GM08714 (cell line): ENCODE measurements around the gene STARD13.

Experiments used
- H3K4me3 ChIP-seq: fragments of 200-500 bp; sonication (Bioruptor generic); 2 replicates; pipeline ENCODE4 v1.5.1; 2014; ENCODE audit warnings: mild to moderate bottlenecking, low read length, inconsistent platforms
- ZNF274 ChIP-seq: IDR thresholded peaks from 2 replicates; pipeline ENCODE4 v1.6.1; 2012; ENCODE audit warnings: mild to moderate bottlenecking, low read depth, low read length

STARD13 gene

GRCh38 chr13:33083054-33083453 lies 202.5 kb downstream of the STARD13 start:
- H3K4me3 ChIP-seq: no peak overlapping the region
- TF ChIP-seq ZNF274: no peak

- H3K4me3 ChIP-seq: no peak overlapping the region
- TF ChIP-seq ZNF274: no peak
Observed at GRCh38 chr13:33081666-33082065, 203.9 kb downstream of the STARD13 start.

- no peak overlapping the region for H3K4me3 ChIP-seq
- no peak for TF ChIP-seq ZNF274
Observed at GRCh38 chr13:33080972-33081590, 204.5 kb downstream of the STARD13 start.

GRCh38 chr13:33079960-33080359 lies 205.6 kb downstream of the STARD13 start:
- H3K4me3 ChIP-seq: no peak overlapping the region
- TF ChIP-seq ZNF274: no peak

- no peak for TF ChIP-seq ZNF274
- H3K4me3 ChIP-seq: no peak overlapping the region
Observed at GRCh38 chr13:33078263-33078662, 207.3 kb downstream of the STARD13 start.

- no peak overlapping the region for H3K4me3 ChIP-seq
- no peak for TF ChIP-seq ZNF274
Observed at GRCh38 chr13:33076001-33076992, 209.3 kb downstream of the STARD13 start.

GRCh38 chr13:33073338-33073737 lies 212.2 kb downstream of the STARD13 start:
- no peak overlapping the region for H3K4me3 ChIP-seq
- no peak for TF ChIP-seq ZNF274

GRCh38 chr13:33072759-33073158 lies 212.8 kb downstream of the STARD13 start:
- no peak overlapping the region for H3K4me3 ChIP-seq
- TF ChIP-seq ZNF274: no peak

GRCh38 chr13:33072282-33072681 lies 213.3 kb downstream of the STARD13 start:
- TF ChIP-seq ZNF274: no peak
- H3K4me3 ChIP-seq: no peak overlapping the region

- TF ChIP-seq ZNF274: no peak
- H3K4me3 ChIP-seq: no peak overlapping the region
Observed at GRCh38 chr13:33070713-33071112, 214.8 kb downstream of the STARD13 start.

- no peak for TF ChIP-seq ZNF274
- no peak overlapping the region for H3K4me3 ChIP-seq
Observed at GRCh38 chr13:33069365-33069764, 216.2 kb downstream of the STARD13 start.

GRCh38 chr13:33066329-33066728 lies 219.2 kb downstream of the STARD13 start:
- no peak for TF ChIP-seq ZNF274

GRCh38 chr13:33060815-33061214 lies 224.7 kb downstream of the STARD13 start:
- no peak overlapping the region for H3K4me3 ChIP-seq
- no peak for TF ChIP-seq ZNF274

More at GRCh38 chr13:33066329-33066728, 219.2 kb downstream of the STARD13 start:
- H3K4me3 ChIP-seq: no peak overlapping the region

- TF ChIP-seq ZNF274: no peak
- no peak overlapping the region for H3K4me3 ChIP-seq
Observed at GRCh38 chr13:33058776-33059327, 226.7 kb downstream of the STARD13 start.
